Measurements from ENCODE around the gene ARL14. TPM values are rescaled to one million over a fixed set of nuclear protein-coding genes. Genes with fewer than 3 reads are reported as not detected.
A peak's percentile ranks its signal among the peaks of the same experiment; 100 is the strongest.

The ARL14 gene
- total RNA-seq, 1 donor from 2014 or later = not detected

DNA sequence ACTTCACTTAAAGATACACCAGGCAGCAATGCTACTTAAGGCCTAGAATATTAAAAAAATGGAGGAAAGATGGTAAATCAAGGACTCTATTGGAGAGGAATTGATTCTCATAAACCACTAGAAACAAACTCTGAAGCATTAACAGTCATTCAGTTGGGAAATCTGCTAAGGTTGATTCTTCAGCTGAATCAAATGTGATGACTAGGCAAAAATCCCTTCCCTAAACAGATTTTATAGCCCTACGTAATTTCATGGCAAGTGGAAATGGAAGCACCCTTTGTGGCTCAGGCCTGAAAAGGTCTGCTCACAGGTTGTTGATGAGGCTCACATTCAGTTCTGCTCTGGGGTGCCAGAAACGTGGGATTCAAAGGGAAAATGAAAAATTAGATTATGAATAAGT is 38.8 kb upstream of the ARL14 start:
- TF ChIP-seq CTCF (conservative IDR thresholded peaks at IDR 0.05) = no peak
- no peak overlapping the region for H3K4me3 Mint-ChIP-seq

DNA sequence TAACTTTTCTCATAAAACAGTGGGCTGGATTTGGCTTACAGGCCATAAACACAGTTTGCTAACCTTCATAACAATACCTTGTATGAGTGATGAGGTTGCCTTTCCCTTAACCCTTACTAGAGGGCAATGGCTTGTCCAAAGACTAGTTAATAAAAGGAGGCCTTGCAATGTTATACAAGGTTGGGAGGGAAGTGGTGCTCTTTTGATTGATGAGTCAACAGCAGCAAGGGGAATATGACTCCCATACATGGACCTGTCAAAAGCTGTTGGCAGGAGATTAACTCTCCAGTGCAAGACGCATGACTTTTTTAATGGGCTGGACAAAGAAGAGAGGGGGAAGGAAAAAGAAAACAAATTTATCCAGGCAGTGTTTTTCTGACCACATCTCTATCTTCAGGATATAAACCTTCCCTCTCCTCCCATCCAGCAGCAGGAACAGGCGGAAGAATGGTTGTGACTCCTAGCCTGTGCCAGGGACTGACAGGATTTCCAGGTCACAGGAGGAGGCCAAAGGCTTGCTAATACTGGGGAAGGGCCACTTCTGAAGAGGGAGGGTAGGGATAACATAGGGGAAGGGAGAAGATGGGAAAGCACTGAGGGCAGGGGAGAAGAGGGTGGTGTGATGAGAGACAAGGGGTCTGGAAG is 35.2 kb upstream of the ARL14 start:
- H3K27me3 Mint-ChIP-seq (ENCODE audit: low read depth) = no peaks in the 10 kb centered on the region
- no peak overlapping the region for H3K4me3 Mint-ChIP-seq
- no peaks in the 10 kb centered on the region for H3K36me3 Mint-ChIP-seq (ENCODE audit: low read depth)
- peaks cover 17% of the 10 kb centered on the region for H3K4me1 Mint-ChIP-seq
- peak overlapping the region; percentile 40 for H3K27ac Mint-ChIP-seq (ENCODE audit: unreplicated experiment)
- no peak for TF ChIP-seq CTCF (conservative IDR thresholded peaks at IDR 0.05)
- no peaks in the 10 kb centered on the region for H3K9me3 Mint-ChIP-seq
- no peak for DNase-seq (ENCODE audit: low read depth, low spot score)

More for the DNA sequence above, 38.8 kb upstream of the ARL14 start:
- Mint-ChIP-seq H3K27me3 (ENCODE audit: low read depth) (no peaks in the 10 kb centered on the region), H3K4me1 (peaks cover 11% of the 10 kb centered on the region), H3K9me3 (no peaks in the 10 kb centered on the region), H3K27ac (ENCODE audit: unreplicated experiment) (no peak overlapping the region), H3K36me3 (ENCODE audit: low read depth) (no peaks in the 10 kb centered on the region)
- DNase-seq (ENCODE audit: low read depth, low spot score) = no peak

DNA sequence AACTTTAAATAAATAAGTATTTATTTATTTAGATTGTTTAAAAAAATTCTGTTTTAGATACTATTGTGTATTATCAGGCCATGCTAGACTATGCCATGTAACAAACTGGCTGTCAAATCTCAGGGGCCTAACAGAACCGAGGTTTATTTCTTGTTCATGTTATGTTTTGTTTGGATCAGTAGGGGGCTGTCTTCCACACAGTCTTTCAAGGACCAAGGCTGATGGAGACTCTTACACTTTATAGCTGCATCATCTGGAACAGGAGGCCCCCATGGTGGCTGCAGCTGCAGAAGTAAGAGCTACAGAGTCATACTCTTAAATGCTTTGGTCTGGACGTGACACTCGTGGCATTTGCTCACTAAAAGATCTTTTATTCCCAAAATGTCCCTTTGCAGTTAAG is 33.0 kb upstream of the ARL14 start:
- Mint-ChIP-seq H3K27ac (ENCODE audit: unreplicated experiment) (no peak overlapping the region), H3K36me3 (ENCODE audit: low read depth) (no peaks in the 10 kb centered on the region), H3K4me3 (no peak overlapping the region), H3K4me1 (peaks cover 17% of the 10 kb centered on the region), H3K9me3 (no peaks in the 10 kb centered on the region), H3K27me3 (ENCODE audit: low read depth) (no peaks in the 10 kb centered on the region)
- no peak for DNase-seq (ENCODE audit: low read depth, low spot score)
- TF ChIP-seq CTCF (conservative IDR thresholded peaks at IDR 0.05) = peak; percentile 38

GRCh38 chr3:160644491-160644890 is 32.5 kb upstream of the ARL14 start:
- Mint-ChIP-seq H3K36me3 (ENCODE audit: low read depth) (no peaks in the 10 kb centered on the region), H3K9me3 (no peaks in the 10 kb centered on the region), H3K27ac (ENCODE audit: unreplicated experiment) (no peak overlapping the region), H3K4me3 (no peak overlapping the region), H3K4me1 (peaks cover 17% of the 10 kb centered on the region), H3K27me3 (ENCODE audit: low read depth) (no peaks in the 10 kb centered on the region)
- no peak for TF ChIP-seq CTCF (conservative IDR thresholded peaks at IDR 0.05)
- no peak for DNase-seq (ENCODE audit: low read depth, low spot score)

DNA sequence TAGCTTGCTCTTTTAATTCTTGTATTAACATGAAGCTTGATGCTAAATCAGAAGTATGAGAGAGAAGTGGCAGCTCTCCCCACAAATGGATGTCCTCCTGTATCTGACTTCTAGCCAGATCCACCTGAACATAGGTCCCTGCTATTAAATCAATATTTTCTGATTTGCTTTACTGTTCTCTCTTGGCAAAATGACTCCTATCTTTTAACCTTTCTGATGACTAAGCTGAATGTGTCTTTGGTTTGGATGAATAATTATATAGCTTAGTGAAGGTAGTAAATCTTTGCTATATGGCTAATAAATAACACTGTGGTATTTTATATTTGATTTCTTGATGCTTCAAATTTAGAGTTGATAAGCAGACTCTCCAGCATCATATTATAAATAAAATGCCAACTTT is 28.3 kb upstream of the ARL14 start:
- H3K9me3 Mint-ChIP-seq = peaks cover 3% of the 10 kb centered on the region

More for the DNA sequence above, 28.3 kb upstream of the ARL14 start:
- H3K4me3 Mint-ChIP-seq = no peak overlapping the region
- DNase-seq (ENCODE audit: low read depth, low spot score) = no peak
- TF ChIP-seq CTCF (conservative IDR thresholded peaks at IDR 0.05) = no peak
- H3K27ac Mint-ChIP-seq (ENCODE audit: unreplicated experiment) = no peak overlapping the region
- H3K27me3 Mint-ChIP-seq (ENCODE audit: low read depth) = no peaks in the 10 kb centered on the region
- peaks cover 10% of the 10 kb centered on the region for H3K4me1 Mint-ChIP-seq
- no peaks in the 10 kb centered on the region for H3K36me3 Mint-ChIP-seq (ENCODE audit: low read depth)
